SK-N-MC (cell line): Measurements from ENCODE around the gene CFAP74.

Experiments used
- DNase-seq: peaks from one replicate; pipeline ENCODE4 v3.0.0-alpha.2; 2011; ENCODE audit warnings: low read depth, low spot score
- H3K27ac ChIP-seq: fragments of 200-600 bp; sonication (generic); 2 replicates; pipeline ENCODE4 v1.5.1; 2016; ENCODE audit warnings: mixed run types
- H3K36me3 ChIP-seq: fragments of 200-600 bp; sonication (generic); 2 replicates; pipeline ENCODE4 v1.6.1; 2017; ENCODE audit warnings: antibody characterized with exemption, low read length, mixed read lengths; ENCODE audit not compliant: insufficient read depth
- H3K4me3 ChIP-seq: fragments of 200-600 bp; sonication (generic); 2 replicates; pipeline ENCODE4 v1.5.1; 2016
- H3K9ac ChIP-seq: fragments of 200-600 bp; sonication (generic); 2 replicates; pipeline ENCODE4 v1.8.0; 2017; ENCODE audit warnings: mixed run types, mixed read lengths; ENCODE audit not compliant: insufficient read length
- H3K9me3 ChIP-seq: fragments of 200-600 bp; sonication (generic); 2 replicates; pipeline ENCODE4 v1.6.1; 2017; ENCODE audit warnings: low read depth, mild to moderate bottlenecking, antibody characterized with exemption, low read length, moderate library complexity, mixed read lengths
- EZH2 ChIP-seq: fragments of 200-600 bp; sonication (generic); IDR thresholded peaks from one replicate; pipeline ENCODE4 v1.6.1; 2017; ENCODE audit warnings: antibody characterized with exemption
- FOXP2 ChIP-seq: optimal IDR thresholded peaks from 2 replicates; pipeline ENCODE3; 2011; ENCODE audit warnings: mild to moderate bottlenecking, moderate library complexity; ENCODE audit not compliant: insufficient read depth; ENCODE audit errors: extremely low read length, control extremely low read depth
- POLR2AphosphoS5 ChIP-seq: IDR thresholded peaks from 2 replicates; pipeline ENCODE4 v1.6.1; 2012; ENCODE audit warnings: mild to moderate bottlenecking, low read depth, low read length, borderline replicate concordance

The CFAP74 gene

DNA sequence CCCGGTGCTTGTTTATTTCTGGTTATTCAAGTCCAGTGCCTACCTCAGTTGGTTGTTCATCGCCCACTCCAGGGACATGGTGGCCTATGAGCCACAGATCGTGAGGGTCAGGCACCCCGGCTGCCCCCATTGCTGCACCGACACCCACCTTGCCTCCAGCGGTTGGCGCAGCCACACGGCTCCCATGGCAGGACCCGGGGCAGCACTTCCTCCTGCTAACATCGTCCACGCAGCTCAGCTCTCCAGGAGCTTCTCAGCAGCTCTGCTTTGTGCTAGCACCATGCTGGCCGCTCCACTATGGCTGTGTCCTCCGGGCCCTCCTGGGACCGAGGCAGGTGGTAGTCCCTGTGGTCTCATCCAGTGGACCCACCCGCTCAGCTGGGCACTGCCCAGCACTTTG, 32.7 kb upstream of the CFAP74 start:
- DNase-seq = no peak
- H3K4me3 ChIP-seq = no peak overlapping the region

DNA sequence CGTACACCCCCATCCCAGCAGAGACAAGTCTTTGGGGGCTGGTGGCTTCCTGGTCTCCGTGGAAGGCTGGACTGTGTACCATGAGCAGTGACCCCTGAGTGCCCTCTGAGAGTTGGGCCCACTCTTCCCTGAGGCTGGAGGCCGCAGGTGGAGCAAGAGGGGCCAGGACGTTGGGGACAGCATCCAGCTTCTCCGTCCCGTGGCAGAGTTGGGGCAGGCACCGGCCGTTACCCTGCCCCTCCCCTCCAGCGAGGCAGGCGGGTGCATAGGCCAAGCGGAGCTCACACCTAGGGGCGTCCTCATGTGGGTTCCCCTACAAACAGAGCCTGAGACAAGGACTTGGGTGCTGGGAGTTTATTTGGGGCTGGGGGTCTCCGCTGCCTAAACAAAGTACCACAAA, 29.6 kb upstream of the CFAP74 start:
- no peak for DNase-seq
- Histone ChIP-seq H3K36me3 (no peaks in the 10 kb centered on the region), H3K27ac (no peak overlapping the region), H3K4me3 (no peak overlapping the region), H3K9ac (no peak overlapping the region), H3K9me3 (no peaks in the 10 kb centered on the region)
- no peak for TF ChIP-seq EZH2
- TF ChIP-seq FOXP2 = no peak

More for the DNA sequence above, 32.7 kb upstream of the CFAP74 start:
- Histone ChIP-seq H3K36me3 (no peaks in the 10 kb centered on the region), H3K9me3 (no peaks in the 10 kb centered on the region), H3K27ac (no peak overlapping the region), H3K9ac (no peak overlapping the region)
- TF ChIP-seq POLR2AphosphoS5 (no peak), FOXP2 (no peak), EZH2 (no peak)

DNA sequence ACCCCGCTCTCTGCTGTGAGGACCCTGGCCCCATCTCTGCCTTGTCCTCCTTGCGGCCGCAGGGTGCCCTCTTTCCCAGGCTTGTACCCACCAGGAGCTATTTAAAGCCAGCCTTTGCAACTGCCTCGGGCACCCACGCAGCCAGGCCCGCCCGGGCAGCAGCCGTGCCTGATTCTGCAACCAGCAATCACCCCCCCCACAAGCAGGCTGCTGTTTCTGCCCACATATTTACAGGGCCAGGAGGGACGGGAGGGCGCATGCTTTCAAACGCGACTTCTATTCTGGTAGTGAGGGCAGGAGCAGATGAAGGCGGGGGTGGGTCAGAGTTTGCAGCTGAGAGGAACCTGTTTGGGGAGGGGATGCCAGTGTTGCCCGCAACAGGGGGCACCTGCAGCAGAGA, 29.2 kb upstream of the CFAP74 start:
- Histone ChIP-seq H3K9ac (no peak overlapping the region), H3K36me3 (no peaks in the 10 kb centered on the region), H3K9me3 (no peaks in the 10 kb centered on the region), H3K4me3 (no peak overlapping the region), H3K27ac (no peak overlapping the region)
- no peak for DNase-seq
- TF ChIP-seq EZH2 (no peak), POLR2AphosphoS5 (no peak), FOXP2 (no peak)

DNA sequence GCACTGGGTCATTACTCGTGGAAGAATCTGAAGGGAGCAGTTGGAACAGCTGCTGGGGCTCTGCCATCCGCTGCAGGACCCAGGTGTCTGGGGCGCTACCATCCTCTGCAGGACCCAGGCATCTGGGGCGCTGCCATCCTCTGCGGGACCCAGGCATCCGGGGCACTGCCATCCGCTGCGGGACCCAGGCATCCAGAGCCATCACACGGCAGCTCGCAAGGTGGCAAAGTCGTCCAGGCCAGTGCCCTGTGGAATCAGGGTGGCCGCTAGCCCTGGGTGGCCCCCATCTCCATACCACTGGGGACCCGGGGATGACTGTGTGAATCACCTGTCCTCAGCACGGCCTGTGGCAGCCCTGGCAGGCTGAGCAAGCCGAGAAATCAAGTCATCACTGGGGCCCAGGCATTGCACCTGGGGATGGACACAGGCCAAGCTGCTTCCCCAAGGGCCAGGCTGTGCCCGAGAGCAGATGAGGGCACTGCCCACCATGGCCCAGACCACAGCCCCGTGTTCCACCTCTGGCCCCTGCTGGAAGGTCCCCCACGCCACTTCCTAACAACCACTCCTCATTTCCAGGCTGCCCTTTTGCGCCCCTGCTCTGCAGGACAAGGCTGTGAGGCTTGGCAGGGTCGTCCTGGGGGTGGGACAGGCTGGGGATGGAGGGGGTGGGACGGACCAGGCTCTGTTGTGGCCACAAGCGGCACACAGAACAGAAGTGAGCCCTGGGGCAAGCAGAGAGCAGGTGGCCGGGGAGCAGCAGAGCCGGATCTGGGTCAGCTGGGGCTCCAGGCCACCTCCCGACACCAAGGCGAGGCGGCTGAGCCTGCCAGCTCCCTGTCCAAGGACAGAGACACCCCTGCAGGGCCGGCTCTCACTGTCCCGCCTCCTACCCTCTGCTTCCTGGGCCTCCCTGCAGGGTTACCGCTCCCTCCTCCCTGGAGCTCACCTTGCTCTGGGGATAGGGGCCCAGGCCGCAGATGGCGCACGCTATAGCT, 28.3 kb upstream of the CFAP74 start:
- H3K36me3 ChIP-seq = no peaks in the 10 kb centered on the region
- no peaks in the 10 kb centered on the region for H3K9me3 ChIP-seq
- no peak overlapping the region for H3K27ac ChIP-seq
- TF ChIP-seq FOXP2 (no peak), EZH2 (no peak), POLR2AphosphoS5 (no peak)
- H3K9ac ChIP-seq = no peak overlapping the region
- H3K4me3 ChIP-seq = no peak overlapping the region
- no peak for DNase-seq

DNA sequence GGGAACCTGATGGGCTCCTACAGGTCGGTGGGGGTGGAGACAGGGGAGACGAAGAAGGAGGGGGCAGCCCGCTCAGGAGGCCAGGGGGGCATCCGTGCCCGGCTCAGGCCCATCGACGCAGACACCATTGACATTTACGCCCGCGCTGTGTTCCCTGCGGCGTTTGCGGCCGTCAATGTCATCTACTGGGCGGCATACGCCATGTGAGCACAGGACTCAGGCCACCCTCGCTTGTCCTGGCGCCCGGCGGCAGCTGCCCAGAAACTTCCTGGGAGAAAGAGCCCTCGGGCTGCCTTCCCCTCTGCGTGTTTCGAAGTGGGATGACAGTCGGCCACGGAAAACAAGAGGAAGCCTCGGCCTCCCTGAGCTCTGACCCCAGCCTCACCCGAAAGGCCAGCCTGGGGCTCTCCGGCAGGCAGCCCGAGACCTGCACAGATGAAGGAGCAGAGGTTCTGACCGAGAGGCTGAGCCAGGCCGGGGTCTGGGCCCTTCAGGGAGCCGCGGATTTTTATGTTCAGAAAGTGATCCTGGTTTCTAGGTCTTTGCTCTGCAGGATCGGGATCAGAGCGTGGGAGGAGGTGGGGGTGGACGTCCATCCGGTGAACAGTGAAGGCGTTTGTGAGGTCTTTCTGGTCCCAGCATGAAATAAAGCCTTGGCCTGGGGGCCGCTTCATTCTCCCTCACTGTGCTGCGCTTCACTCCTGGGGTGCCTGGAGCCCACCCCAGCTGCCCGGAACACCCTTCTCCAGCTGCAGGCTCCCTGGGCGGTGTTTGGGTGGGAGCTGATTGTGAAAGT, 26.7 kb upstream of the CFAP74 start:
- H3K9me3 ChIP-seq = no peaks in the 10 kb centered on the region
- DNase-seq = no peak
- TF ChIP-seq EZH2 (no peak), POLR2AphosphoS5 (no peak), FOXP2 (no peak)
- H3K36me3 ChIP-seq = no peaks in the 10 kb centered on the region
- H3K27ac ChIP-seq = no peak overlapping the region
- H3K4me3 ChIP-seq = no peak overlapping the region
- H3K9ac ChIP-seq = no peak overlapping the region

DNA sequence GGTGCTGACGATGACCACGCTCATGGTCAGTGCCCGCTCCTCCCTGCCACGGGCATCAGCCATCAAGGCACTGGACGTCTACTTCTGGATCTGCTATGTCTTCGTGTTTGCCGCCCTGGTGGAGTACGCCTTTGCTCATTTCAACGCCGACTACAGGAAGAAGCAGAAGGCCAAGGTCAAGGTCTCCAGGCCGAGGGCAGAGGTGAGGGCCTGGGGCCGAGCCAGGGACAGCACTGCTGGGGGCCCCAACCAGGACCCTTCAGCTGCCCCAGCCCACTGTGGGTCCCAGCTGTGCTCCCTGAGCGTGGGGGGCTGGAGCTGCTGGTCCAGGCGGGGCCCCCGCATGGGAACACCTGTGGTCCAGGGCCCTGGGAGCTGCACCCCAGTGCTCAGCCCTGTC, 26.0 kb upstream of the CFAP74 start:
- Histone ChIP-seq H3K27ac (no peak overlapping the region), H3K4me3 (no peak overlapping the region), H3K36me3 (no peaks in the 10 kb centered on the region), H3K9me3 (no peaks in the 10 kb centered on the region), H3K9ac (no peak overlapping the region)
- no peak for DNase-seq
- TF ChIP-seq FOXP2 = no peak
- TF ChIP-seq POLR2AphosphoS5 = no peak
- TF ChIP-seq EZH2 = no peak

DNA sequence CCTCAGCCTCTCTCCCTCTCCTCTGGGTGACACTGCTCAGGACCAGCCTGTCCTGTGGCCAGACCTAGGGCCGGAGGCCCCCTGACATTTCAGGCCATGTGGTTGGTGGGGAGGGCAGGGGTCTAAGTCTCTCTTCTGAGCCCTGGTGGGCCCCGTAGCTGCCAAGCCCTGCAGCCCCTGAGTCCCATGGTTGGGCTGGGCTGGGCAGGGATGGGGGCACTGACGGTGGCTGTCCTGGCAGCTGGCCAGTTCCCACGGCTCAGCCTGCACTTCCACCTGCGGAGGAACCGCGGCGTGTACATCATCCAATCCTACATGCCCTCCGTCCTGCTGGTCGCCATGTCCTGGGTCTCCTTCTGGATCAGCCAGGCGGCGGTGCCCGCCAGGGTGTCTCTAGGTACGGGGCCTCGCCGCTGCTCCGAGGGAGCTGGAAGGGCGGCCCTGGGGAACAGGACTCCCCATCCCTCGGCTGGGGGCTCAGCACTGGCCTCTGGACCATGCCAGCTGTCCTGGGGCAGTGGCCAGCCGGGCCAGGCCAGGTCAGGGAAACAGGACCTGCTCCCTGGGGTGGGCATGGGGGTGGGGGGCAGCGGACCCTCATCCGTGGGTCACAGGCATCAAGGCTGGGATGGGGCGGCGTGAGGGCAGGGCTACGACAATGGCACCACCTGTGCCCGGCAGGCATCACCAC, 25.4 kb upstream of the CFAP74 start:
- no peak overlapping the region for H3K9ac ChIP-seq
- H3K36me3 ChIP-seq = no peaks in the 10 kb centered on the region
- no peaks in the 10 kb centered on the region for H3K9me3 ChIP-seq
- DNase-seq = no peak
- no peak for TF ChIP-seq FOXP2
- TF ChIP-seq POLR2AphosphoS5 = no peak
- no peak for TF ChIP-seq EZH2
- no peak overlapping the region for H3K27ac ChIP-seq
- H3K4me3 ChIP-seq = no peak overlapping the region

DNA sequence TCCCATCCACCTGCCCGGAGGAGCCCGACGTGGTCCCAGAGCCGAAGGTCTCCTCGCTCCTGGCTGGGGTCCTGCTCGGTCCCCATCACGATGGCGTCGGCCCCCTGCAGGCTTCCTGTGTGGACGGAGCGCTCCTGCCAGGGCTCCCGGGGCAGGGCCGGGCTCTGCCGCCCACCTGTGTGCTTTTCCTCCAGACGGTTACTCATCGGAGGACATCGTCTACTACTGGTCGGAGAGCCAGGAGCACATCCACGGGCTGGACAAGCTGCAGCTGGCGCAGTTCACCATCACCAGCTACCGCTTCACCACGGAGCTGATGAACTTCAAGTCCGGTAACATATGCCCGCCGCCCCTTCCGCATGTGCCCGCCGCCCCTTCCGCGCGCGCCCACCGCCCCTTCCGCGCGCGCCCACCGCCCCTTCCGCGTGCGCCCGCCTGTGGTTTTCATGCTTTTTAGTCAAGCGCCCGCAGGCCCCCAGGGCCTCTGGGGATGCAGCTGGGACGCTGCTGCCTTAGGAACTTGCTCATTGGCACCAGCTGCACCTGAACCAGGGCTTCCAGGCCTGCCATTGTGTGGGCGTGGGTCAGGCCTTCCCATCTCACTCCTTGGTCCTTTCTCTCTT, 24.5 kb upstream of the CFAP74 start:
- TF ChIP-seq EZH2 = no peak
- no peak for TF ChIP-seq FOXP2
- TF ChIP-seq POLR2AphosphoS5 = no peak
- Histone ChIP-seq H3K36me3 (no peaks in the 10 kb centered on the region), H3K9ac (no peak overlapping the region), H3K9me3 (no peaks in the 10 kb centered on the region), H3K4me3 (no peak overlapping the region), H3K27ac (no peak overlapping the region)
- DNase-seq = no peak
